Adrenal gland (tissue), 12 donors: ENCODE data around the gene AMN. TPM values are rescaled to one million over a fixed set of nuclear protein-coding genes. Genes with fewer than 3 reads are reported as not detected.

Source experiments
- DNase-seq, 7 donors: peaks; one replicate each; pipeline ENCODE4 v3.0.0-alpha.2; 2019 to 2020
- H3K27ac ChIP-seq, 5 donors: fragments of 200-600 bp; sonication (generic) in 4 of 5; 1 replicate in 3 of 5; 2 replicates in 2 of 5; pipeline versions ENCODE4 v1.5.1 to v1.8.0; 2016 to 2020; ENCODE audit warnings: mild to moderate bottlenecking in 1 of 5
- H3K27me3 ChIP-seq: fragments of 200-600 bp; 2 replicates; pipeline ENCODE4 v1.8.0; 2021
- H3K36me3 ChIP-seq, 2 donors: fragments of 200-600 bp; replicated peaks in 1 of 2; 1 replicate in 1 of 2; 2 replicates in 1 of 2; pipeline versions ENCODE4 v1.5.1 to v1.8.0; 2018 to 2022
- H3K4me1 ChIP-seq, 2 donors: fragments of 200-600 bp; replicated peaks in 1 of 2; 1 replicate in 1 of 2; 2 replicates in 1 of 2; pipeline versions ENCODE4 v1.5.1 to v1.8.0; 2018 to 2021
- H3K4me3 ChIP-seq, 4 donors: fragments of 200-600 bp; sonication (generic) in 3 of 4; one replicate each; pipeline ENCODE4 v1.5.1; 2016 to 2018
- H3K9me3 ChIP-seq, 3 donors: fragments of 200-600 bp; sonication (generic) in 1 of 3; replicated peaks in 1 of 3; 1 replicate in 2 of 3; 2 replicates in 1 of 3; pipeline versions ENCODE4 v1.5.1 to v1.8.0; 2016 to 2021
- CTCF ChIP-seq, 6 experiments: fragments of 450-650 bp in 4 of 6; fragments of 200-600 bp in 2 of 6; sonication (generic) in 1 of 6; IDR thresholded peaks; 1 replicate in 5 of 6; 2 replicates in 1 of 6; pipeline versions ENCODE4 v1.5.1 to v1.8.0; 2016 to 2021; ENCODE audit warnings: antibody characterized with exemption in 6 of 6, mild to moderate bottlenecking in 2 of 6, moderate library complexity in 1 of 6
- POLR2A ChIP-seq, 2 donors: fragments of 450-650 bp; IDR thresholded peaks; one replicate each; pipeline ENCODE4 v1.6.1; 2017; ENCODE audit warnings: antibody characterized with exemption in 2 of 2, mild to moderate bottlenecking in 2 of 2, moderate library complexity in 1 of 2
- WGBS, 4 donors: extraction: QIAGEN DNeasy Blood & Tissue Kit in 2 of 4; methylation state at CpG; one replicate each; pipeline versions ENCODE4 v1.1.5 to v1.1.7; 2013 to 2017; 5-methylcytosine and 5-hydroxymethylcytosine counted together
- intact Hi-C, 2 donors: fragments of 100-400 bp; cut with DNase I; formaldehyde crosslinking; loops; one replicate each; pipeline versions ENCODE4 v1.14.1 to v1.15.0; 2022 to 2023
- polyA plus RNA-seq, 3 donors: library from polyadenylated mRNA; stranded (reverse); fragments of 200-250 nt in 2 of 3; fragments of 350-450 nt in 1 of 3; fragmentation: Illumina TruSeq in 1 of 3; extraction: RNeasy Lipid Tissue Mini Kit (QIAGEN cat#74804) in 1 of 3; gene quantifications; one replicate each; pipeline ENCODE4 v1.2.3, GENCODE V29; 2013 to 2014
- total RNA-seq, 9 donors: library from RNA; depleted of rRNA in 4 of 9; stranded (reverse); fragments of >200 nt in 4 of 9; fragments of 120-200 nt in 1 of 9; fragmentation: NEBNext Ultra II Directional in 1 of 9; extraction: Animal tissue kit (Norgen Biotek cat#: 25700) in 1 of 9; gene quantifications; one replicate each; pipeline versions ENCODE4 v1.1.0 to v1.2.4, GENCODE V29; 2013 to 2023
- donor health status: healthy with polysubstance abuse.
- donor health status: Bipolar disorder and iron deficiency.
- donor health status: DM: yes; HTN: yes; CAD: no.
- donor health status: DM: no; HTN: no; CAD: no.
- donor health status: DM: no; HTN: no; CAD: no.
- donor health status: DM: yes; HTN: yes; CAD: no.

AMN gene
- total and polyA plus RNA-seq, 12 donors, result 0.07 to 3.6 (median 0.35) TPM; not detected in 4

GRCh38 chr14:102941419-102942011 lies 19.1 kb downstream of the AMN start:
- no peak for DNase-seq
- 67 to 76% (median 71%) methylated on average over 10 of the region's 10 CpGs for WGBS, 4 donors
- Histone ChIP-seq H3K27ac (no peak overlapping the region), H3K27me3 (no peaks in the 10 kb centered on the region), H3K4me1 (no peaks in the 10 kb centered on the region), H3K36me3 (peaks cover 0 to 90% of the 10 kb centered on the region in 2 donors), H3K4me3 (no peak overlapping the region), H3K9me3 (no peaks in the 10 kb centered on the region)
- intact Hi-C loops, result no loop called here
- TF ChIP-seq POLR2A (IDR thresholded peaks at IDR 0.05) (no peak), CTCF (IDR thresholded peaks at IDR 0.05) (no peak)

GRCh38 chr14:102942069-102942468 lies 19.6 kb downstream of the AMN start:
- DNase-seq, result no peak
- intact Hi-C loops, result no loop called here
- H3K36me3 ChIP-seq, result peaks cover 0 to 93% of the 10 kb centered on the region in 2 donors
- H3K4me1 ChIP-seq, result no peaks in the 10 kb centered on the region
- no peak for TF ChIP-seq POLR2A (IDR thresholded peaks at IDR 0.05)
- no peak for TF ChIP-seq CTCF (IDR thresholded peaks at IDR 0.05)
- H3K27me3 ChIP-seq, result no peaks in the 10 kb centered on the region
- 90 to 100% (median 94%) methylated on average over 7 to 13 of the region's 13 CpGs for WGBS, 4 donors
- H3K27ac ChIP-seq, result no peak overlapping the region
- no peak overlapping the region for H3K4me3 ChIP-seq
- no peaks in the 10 kb centered on the region for H3K9me3 ChIP-seq

GRCh38 chr14:102943454-102943853 lies 21.0 kb downstream of the AMN start:
- DNase-seq, result no peak
- no peaks in the 10 kb centered on the region for H3K9me3 ChIP-seq
- H3K4me1 ChIP-seq, result no peaks in the 10 kb centered on the region
- TF ChIP-seq POLR2A (IDR thresholded peaks at IDR 0.05) (no peak), CTCF (IDR thresholded peaks at IDR 0.05) (no peak)
- H3K27me3 ChIP-seq, result no peaks in the 10 kb centered on the region
- H3K4me3 ChIP-seq, result no peak overlapping the region
- 87 to 96% (median 94%) methylated on average over 12 to 16 of the region's 16 CpGs for WGBS, 4 donors
- no peak overlapping the region for H3K27ac ChIP-seq
- H3K36me3 ChIP-seq, result peaks cover 0 to 86% of the 10 kb centered on the region in 2 donors
- intact Hi-C loops, result no loop called here

- H3K27me3 ChIP-seq, result no peaks in the 10 kb centered on the region
- no peak for TF ChIP-seq POLR2A (IDR thresholded peaks at IDR 0.05)
- no peak for TF ChIP-seq CTCF (IDR thresholded peaks at IDR 0.05)
- H3K4me3 ChIP-seq, result no peak overlapping the region
- H3K4me1 ChIP-seq, result no peaks in the 10 kb centered on the region
- peaks cover 0 to 89% of the 10 kb centered on the region in 2 donors for H3K36me3 ChIP-seq
- H3K9me3 ChIP-seq, result no peaks in the 10 kb centered on the region
- intact Hi-C loops, result no loop called here
- no peak overlapping the region for H3K27ac ChIP-seq
- DNase-seq, result no peak
- 92 to 95% (median 95%) methylated on average over 10 to 15 of the region's 15 CpGs for WGBS, 4 donors
These were observed 21.5 kb downstream of the AMN start for GRCh38 chr14:102943979-102944378.
